Measurements from ENCODE around the gene MYO1D. TPM values are rescaled to one million over a fixed set of nuclear protein-coding genes. Genes with fewer than 3 reads are reported as not detected.

Gene MYO1D
- total and polyA plus RNA-seq, 2 donors (not counting 3 experiments of a cell fraction or from before 2014, with no cell fraction given): 37.8 to 85.5 TPM

- Histone ChIP-seq H3K9me3 (replicated peaks; ENCODE audit: control insufficient read depth, insufficient read depth, low read length) (no peaks in the 10 kb centered on the region), H3K4me1 (ENCODE audit: control insufficient read depth, extremely low read depth, insufficient read depth, low read length) (peaks cover 6% of the 10 kb centered on the region), H3K9ac (replicated peaks; ENCODE audit: extremely low read depth, insufficient read depth, low read length) (no peak overlapping the region), H3K27me3 (ENCODE audit: control insufficient read depth in 2 of 2, insufficient read depth in 2 of 2, low read length in 2 of 2) (no peaks in the 10 kb centered on the region), H4K20me1 (replicated peaks; ENCODE audit: control insufficient read depth, extremely low read depth, insufficient read depth, low read length) (no peaks in the 10 kb centered on the region), H3K36me3 (ENCODE audit: control insufficient read depth in 2 of 2, extremely low read depth in 1 of 2, insufficient read depth in 2 of 2, low read length in 2 of 2) (no peaks in the 10 kb centered on the region), H3K27ac (ENCODE audit: insufficient read depth, low read depth, low read length) (no peak overlapping the region), H3K79me2 (ENCODE audit: control insufficient read depth, insufficient read depth, low read length) (peaks cover 2% of the 10 kb centered on the region), H3K9me1 (replicated peaks; ENCODE audit: control insufficient read depth, extremely low read depth, insufficient read depth, low read length) (no peaks in the 10 kb centered on the region), H3K4me2 (ENCODE audit: insufficient read depth, low read length) (no peak overlapping the region), H2AFZ (ENCODE audit: low read depth, low read length) (no peak overlapping the region), H3K4me3 (replicated peaks in 1 of 3; ENCODE audit: insufficient read depth in 1 of 3, low read depth in 1 of 3, low read length in 3 of 3) (no peak overlapping the region)
- no TSS peak for BruUV-seq (replicated peaks)
- dilution Hi-C loops (cut with MboI; ENCODE audit: extremely low pct_ligation_motif_present, low sequenced_read_pairs): no loop called here
- intact Hi-C loops (cut with micrococcal nuclease): loop anchor here (10.0 kb wide), 1 partner anchor 505 kb away; the partner anchor contains the start of gene SPACA3
- POLR2A ChIA-PET: no interaction called here
- CTCF ChIA-PET: interaction anchor here (0.9 to 1.4 kb wide), 3 partner anchors 28 to 1261 kb away, joined by 3 to 6 read pairs (median 3); no protein-coding TSS in a partner anchor
- TF ChIP-seq FOS (IDR thresholded peaks at IDR 0.05; ENCODE audit: borderline replicate concordance, insufficient read depth, low read length): no peak
- no peak for TF ChIP-seq CTCF (IDR thresholded peaks at IDR 0.05; ENCODE audit: extremely low read depth in 1 of 2, insufficient read depth in 1 of 2, low read depth in 1 of 2, low read length in 2 of 2)
- TF ChIP-seq POLR2AphosphoS5 (IDR thresholded peaks at IDR 0.05; ENCODE audit: insufficient read depth, low read depth, low read length): no peak
- no peak for TF ChIP-seq MYC (IDR thresholded peaks at IDR 0.05; ENCODE audit: low read depth, low read length)
- TF ChIP-seq GATA2 (IDR thresholded peaks at IDR 0.05; ENCODE audit: insufficient read depth, insufficient read length, low read depth, low read length): no peak
- no peak for TF ChIP-seq EZH2 (IDR thresholded peaks at IDR 0.05; ENCODE audit: borderline replicate concordance, low read depth, low read length, severe bottlenecking)
- no peak for TF ChIP-seq MAX (IDR thresholded peaks at IDR 0.05; ENCODE audit: insufficient read depth, insufficient read length)
- no peak for TF ChIP-seq JUN (IDR thresholded peaks at IDR 0.05; ENCODE audit: borderline replicate concordance, insufficient read depth, insufficient read length, low read depth)
- no peak for TF ChIP-seq POLR2A (IDR thresholded peaks at IDR 0.05; ENCODE audit: low read depth, low read length)
- no peak for DNase-seq (ENCODE audit: low read depth, low spot score)
- no peak for FAIRE-seq
Measured at GRCh38 chr17:32489320-32490100, 387.4 kb downstream of the MYO1D start.
